OCI-LY1 (cell line): ENCODE results near the gene DFFA.
"Not testable (repeated sequence)": the region's sequence is repeated elsewhere in the genome, so short reads cannot be mapped to it uniquely, and the experiment has no call there.

Experiments
- CTCF ChIP-seq: fragments of 200-600 bp; sonication (generic), shearing (Covaris generic); IDR thresholded peaks from 2 replicates; pipeline ENCODE4 v1.5.1; 2017; ENCODE audit warnings: mild to moderate bottlenecking, antibody characterized with exemption, low read length, moderate library complexity, mixed read lengths
- EZH2 ChIP-seq: fragments of 200-600 bp; sonication (generic), shearing (Covaris generic); IDR thresholded peaks from 2 replicates; pipeline ENCODE4 v1.8.0; 2017; ENCODE audit warnings: borderline replicate concordance, mixed run types, mild to moderate bottlenecking, antibody characterized with exemption, low read length, moderate library complexity, mixed read lengths

GRCh38 chr1:10426535-10426848 lies 45.8 kb downstream of the DFFA start:
- not testable (repeated sequence) for TF ChIP-seq EZH2, CTCF
